COR-L47 (cell line): ENCODE data around the gene IL1RL2.

Experiments used
- DNase-seq: peaks from one replicate; lab custom pipeline; 2025; lab: John Stamatoyannopoulos, UW

Gene IL1RL2

DNA sequence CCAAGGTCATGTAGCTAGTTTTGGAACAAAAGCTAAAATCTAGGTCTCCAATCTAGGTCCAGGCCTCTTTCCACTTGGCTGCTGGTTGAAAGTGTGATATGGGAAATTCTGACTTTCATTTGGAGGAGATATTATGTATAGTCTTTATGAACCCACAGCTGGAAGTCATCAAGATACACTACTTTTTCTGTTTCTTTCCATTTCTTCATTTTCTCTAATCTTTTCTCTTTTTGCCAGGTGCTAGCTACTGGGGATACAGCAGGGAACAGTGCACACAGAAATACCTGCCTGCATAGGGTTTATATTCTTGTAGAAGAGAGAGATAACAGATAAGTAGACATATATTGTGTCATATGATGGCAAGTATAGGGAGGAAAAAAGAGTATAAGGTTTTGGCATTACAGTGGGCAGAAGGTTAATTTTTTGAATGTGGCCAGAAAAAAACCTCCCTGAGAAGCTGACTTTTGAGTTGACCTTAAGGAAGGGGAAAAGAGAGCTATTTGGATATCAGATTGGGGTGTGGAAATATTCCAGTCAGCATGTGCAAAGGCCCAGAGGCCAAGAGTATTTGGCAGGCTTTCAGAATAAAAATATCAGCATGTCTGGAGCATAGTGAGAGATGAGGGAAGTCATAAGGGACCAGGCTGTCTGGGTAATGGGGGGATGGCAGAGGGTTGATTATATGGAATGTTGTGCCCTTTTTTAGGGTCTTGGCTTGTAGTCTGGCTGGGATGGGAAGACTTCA is 28.6 kb upstream of the IL1RL2 start:
- DNase-seq: no peak

DNA sequence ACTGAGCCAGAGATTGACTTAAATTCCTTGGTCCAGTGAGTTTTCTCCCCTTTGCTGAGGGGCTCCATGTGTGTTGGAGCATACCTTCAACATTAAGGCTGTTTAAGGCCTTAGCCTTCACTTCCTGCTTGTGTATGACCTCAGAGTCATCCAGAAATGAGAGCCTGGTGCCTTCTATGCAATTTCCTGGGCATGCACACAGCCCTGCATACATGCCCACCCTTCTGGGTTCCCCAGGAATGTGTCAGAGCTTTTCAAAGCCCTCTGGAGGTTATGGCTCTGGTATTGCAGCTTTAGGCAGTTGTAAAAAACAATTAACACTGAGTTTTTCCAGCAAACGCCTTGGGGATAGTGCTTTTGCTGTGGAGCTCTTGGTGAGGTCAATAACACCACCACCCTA is 27.5 kb upstream of the IL1RL2 start:
- DNase-seq: no peak

DNA sequence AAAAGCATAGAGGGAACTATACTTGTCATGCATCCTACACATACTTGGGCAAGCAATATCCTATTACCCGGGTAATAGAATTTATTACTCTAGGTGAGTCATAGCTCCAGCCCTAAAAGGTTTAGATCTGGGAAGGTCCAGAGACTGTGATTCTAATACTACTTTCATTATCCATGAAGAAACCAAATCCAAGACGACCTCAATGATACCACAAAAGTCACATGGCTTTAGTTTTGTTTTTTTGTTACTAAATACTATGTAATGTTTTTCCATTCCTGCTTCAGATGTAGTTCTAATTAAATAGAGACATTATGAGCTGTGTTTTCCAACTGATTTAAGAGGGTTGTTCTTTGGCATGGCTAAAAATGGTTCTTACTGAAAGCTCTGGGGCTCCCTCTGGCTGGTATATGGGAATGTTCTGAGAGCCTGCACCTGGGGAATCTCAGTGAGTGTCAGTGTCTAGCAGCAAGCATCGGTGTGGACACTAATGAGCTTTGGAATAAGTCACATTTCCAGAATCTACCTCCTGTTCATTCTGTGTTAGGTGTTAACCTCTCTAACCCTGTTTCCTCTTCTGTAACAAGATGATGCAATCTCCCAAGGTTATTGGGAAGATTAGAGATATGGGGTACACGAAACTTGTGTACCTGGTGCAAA is 20.5 kb upstream of the IL1RL2 start:
- no peak for DNase-seq

DNA sequence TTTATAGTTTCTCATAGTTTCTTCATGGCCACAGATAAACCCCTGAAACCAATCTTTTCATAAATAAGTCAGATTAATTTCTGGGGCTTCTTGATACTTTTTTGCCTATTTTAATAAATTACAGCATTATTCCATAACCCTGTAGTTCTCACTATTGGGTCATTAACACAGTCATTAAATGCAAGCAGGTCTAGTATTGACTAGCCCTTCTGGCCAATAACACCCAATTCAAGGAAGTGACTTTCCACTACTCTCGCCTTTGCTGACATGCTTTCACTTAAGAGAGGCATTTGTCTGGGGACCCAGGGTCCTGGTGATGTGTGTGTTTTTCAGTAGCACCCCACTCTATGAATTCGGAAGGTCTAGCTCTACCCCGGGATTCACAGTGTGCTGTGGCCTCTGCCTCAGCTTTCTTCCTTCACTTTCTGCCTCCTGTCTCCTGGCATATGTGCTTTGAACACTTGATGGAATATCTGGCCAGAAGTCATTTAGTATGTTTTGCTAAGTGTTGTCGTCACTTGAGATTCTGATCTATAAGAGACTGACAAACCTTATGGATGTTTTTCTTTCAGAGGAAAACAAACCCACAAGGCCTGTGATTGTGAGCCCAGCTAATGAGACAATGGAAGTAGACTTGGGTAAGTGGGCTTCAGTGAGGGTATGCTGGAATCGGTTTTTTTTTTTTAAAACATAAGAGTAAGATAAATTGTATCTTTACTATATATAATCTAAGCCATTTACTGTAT is 18.6 kb upstream of the IL1RL2 start:
- no peak for DNase-seq

DNA sequence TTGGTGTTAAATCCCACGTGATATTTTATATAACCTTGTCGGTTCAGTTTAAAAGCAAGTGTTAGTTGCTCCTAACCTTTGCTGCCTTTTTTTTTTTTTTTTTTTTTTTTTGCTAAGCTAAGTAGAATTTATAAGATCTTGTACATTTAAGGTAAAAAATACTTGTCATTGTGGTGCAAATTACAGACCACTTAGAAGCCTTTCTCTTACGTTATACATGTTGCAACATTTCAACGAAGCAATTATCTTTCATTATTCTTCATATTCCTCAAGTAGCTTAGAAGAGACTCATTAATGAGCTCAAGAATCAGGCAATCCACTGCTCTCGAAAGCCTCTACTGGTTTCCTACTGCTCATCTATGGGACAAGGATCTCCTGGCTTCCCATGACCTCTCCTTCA is 14.9 kb upstream of the IL1RL2 start:
- DNase-seq: no peak

DNA sequence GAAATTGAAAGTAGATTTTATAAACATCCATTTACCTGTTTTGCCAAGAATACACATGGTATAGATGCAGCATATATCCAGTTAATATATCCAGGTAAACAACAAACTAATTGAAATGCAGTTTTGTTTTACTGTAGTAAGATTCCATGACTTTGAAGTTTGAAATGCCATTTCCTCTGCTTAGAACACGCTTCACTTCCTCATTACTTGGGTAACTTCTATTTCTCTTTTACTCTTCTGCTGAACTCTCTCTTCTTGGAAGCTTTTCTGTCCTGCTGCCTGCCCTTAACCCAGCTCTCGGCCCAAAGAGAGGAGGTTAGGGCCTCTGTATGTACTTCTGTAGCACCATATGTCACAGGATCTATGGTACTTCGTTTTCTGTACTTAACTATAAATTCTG is 14.1 kb upstream of the IL1RL2 start:
- no peak for DNase-seq

DNA sequence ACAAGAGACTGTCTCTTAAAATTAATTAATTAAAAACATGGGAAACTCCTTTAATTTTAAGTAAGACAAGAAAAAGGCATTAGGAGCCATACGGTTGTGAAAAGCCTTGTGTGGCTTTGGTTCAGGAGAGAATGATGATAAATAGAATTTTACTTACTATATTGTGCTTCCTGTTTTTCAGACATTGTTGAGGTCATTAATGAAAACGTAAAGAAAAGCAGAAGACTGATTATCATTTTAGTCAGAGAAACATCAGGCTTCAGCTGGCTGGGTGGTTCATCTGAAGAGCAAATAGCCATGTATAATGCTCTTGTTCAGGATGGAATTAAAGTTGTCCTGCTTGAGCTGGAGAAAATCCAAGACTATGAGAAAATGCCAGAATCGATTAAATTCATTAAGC is 10.7 kb upstream of the IL1RL2 start:
- DNase-seq: no peak

DNA sequence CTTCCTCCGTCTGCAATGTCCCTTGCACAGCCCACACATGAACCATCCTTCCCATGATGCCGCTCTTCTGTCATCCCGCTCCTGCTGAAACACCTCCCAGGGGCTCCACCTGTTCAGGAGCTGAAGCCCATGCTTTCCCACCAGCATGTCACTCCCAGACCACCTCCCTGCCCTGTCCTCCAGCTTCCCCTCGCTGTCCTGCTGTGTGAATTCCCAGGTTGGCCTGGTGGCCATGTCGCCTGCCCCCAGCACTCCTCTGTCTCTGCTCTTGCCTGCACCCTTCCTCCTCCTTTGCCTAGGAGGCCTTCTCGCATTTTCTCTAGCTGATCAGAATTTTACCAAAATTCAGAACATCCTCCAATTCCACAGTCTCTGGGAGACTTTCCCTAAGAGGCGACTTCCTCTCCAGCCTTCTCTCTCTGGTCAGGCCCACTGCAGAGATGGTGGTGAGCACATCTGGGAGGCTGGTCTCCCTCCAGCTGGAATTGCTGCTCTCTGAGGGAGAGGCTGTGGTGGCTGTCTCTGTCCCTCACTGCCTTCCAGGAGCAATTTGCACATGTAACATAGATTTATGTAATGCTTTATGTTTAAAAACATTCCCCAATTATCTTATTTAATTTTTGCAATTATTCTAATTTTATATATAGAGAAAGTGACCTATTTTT is 8.9 kb upstream of the IL1RL2 start:
- no peak for DNase-seq

DNA sequence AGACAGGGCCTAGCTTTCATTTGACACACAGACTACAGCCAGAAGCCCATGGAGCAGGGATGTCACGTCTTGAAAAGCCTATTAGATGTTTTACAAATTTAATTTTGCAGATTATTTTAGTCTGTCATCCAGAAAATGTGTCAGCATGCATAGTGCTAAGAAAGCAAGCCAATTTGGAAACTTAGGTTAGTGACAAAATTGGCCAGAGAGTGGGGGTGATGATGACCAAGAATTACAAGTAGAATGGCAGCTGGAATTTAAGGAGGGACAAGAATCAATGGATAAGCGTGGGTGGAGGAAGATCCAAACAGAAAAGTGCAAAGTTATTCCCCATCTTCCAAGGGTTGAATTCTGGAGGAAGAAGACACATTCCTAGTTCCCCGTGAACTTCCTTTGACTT is 7.8 kb upstream of the IL1RL2 start:
- DNase-seq: no peak

DNA sequence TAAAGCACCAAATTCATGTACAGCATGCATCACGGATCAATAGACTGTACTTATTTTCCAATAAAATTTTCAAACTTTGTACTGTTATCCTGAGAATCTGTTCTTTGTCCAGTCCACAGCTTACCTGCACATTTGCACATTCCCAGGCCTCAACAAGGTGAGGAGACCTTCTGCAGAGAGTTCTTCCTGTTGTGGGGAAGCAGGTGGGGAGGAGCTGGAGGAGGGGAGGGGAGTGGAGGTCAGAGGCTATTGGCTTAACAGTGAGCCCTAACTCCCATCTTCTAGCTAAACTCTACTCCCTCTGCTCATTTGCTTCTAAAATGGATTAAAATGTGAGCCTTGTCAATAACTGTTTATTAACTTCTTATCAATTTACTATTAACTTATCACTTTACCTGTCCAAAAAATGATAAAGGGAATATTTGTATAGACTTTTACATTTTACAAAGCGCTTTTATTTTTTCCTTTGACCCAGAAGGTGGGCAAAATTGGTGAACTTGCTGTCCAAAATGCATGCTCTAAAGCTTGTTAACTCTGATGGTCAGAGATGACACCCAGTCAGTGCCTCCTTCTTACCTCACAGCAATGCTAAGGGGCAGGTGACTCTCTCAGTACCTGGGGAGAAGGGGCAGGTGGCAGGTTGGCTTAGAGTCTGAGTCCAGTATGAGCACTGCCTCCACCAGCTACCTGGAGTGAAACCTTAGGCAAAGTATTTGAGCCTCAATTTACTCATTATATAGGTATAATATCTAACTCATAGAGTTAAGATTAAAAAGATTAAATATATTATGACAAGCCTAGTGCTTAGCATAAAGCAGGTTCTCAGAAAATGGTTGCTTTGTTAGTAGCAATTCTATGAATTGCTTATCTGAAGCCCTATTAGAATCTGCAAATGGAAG is 6.8 kb upstream of the IL1RL2 start:
- DNase-seq: no peak

DNA sequence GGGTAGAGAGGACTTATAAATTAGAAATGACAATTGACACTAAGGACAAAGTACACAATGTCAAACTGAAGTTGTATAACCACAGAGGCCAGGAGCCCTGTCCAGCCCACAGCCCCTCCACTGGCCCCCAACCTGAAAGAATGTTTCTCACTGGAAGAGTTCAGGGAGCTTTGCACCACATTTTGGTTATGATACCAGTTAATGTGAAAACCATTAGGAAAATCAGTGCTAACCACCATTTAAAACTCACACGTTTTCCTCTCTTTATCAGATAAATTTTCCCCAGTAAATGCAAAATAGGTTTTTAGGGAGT is 6.2 kb upstream of the IL1RL2 start:
- no peak for DNase-seq

DNA sequence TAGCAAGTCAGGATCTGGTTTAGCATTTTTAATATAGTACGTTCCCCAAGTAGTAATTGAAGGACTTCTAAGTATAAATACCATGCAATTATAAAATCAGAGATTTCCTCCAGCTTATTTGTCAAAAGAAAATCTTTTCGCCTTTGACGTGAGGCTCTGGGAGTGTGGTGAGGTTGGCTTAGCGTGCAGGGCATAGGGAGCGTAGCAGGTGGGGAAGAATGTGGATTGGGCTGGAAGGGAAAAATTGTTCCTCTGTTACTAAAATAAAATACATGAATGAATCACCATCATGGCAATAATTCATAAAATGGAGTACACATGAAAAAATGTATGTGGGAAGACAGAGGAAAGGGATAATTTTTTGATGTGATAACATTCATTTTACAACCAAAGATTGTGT is 5.4 kb upstream of the IL1RL2 start:
- no peak for DNase-seq

DNA sequence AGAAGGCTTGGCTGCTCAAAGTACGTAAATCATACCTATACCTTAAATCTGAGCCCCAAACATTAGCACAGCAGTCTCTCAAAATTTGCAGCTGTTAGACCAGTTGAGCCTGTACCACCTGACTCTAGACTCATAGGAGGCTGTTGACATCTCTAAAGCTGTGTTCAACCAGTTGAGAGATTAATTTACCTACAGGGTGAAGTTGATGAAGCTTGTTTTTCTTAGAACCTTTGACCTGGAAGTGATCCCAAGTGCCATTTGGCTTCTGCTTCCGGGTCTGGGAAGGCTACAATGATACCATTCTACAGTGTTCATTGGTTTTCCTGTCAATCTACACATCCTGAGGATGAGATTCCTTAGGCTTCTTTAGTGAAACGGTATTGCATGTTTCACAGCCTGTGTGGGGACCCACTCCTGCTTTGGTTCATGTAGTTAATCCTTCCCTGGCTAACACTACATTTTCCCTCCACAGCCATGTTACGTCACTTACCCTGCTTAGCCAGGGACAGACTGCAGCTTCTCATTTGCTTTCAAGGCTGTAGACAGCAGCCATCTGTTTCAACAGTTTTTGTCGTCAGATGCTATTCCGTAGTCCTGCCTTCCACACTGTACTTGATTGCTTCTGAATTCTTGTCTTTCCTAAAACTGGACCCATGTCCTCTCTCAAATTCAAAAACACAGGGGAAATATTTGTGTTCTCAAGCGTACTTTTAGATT is 4.7 kb upstream of the IL1RL2 start:
- no peak for DNase-seq

DNA sequence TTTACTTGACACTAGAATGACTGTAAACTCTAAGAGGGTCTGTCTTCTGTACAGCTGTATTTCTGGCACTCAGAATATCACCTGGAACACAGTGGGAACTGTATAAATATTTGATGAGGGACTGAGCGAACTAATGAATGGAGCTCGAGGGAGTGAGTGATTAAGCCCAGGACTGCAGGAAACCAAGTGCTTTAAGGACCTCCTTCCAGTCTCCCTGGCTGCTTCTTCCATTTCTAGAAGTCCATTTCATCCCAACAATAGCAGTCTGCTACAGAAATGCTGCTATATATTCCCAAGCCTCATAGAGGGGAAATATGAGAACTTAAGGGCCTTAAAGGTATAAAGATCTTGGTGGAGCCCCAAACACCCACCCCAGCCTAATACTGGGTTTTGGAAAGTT is 2.8 kb upstream of the IL1RL2 start:
- no peak for DNase-seq

DNA sequence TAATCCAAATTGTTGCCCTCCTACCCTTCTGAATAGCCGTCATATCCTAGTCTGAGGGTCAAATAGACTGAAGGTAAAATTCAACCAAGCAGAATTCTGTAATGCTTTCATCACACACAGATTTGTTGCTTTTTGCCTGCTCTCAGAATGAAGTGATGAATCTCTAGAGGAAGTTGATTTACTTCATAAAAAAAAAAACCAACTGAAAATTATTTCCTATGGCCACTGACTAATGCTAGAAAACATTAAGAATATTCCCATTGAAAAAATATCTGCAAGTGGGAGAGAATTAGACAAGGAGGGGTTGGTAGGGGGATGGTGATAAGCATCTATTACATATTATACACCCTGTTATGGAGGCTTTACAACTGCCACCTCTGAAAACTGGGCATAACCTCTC is 2.3 kb upstream of the IL1RL2 start:
- no peak for DNase-seq

DNA sequence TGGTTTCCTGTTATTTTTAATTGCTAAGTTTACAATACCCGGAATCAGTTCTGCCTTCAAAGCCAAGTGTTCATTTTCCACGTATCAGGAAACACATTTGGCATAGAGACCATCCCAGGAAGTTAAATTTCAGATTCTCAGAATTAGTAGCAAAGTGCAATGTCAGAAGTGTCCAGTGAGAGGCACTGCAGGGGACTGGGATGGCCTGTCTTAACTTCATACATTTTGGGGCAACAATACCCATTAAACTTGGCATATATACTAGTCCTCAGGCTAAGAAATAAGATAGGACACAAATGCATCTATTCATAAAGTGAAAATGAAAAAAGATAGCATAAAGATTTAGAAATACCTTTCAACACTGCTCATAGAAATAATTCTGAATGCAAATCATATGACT is 1.5 kb upstream of the IL1RL2 start:
- DNase-seq: no peak

DNA sequence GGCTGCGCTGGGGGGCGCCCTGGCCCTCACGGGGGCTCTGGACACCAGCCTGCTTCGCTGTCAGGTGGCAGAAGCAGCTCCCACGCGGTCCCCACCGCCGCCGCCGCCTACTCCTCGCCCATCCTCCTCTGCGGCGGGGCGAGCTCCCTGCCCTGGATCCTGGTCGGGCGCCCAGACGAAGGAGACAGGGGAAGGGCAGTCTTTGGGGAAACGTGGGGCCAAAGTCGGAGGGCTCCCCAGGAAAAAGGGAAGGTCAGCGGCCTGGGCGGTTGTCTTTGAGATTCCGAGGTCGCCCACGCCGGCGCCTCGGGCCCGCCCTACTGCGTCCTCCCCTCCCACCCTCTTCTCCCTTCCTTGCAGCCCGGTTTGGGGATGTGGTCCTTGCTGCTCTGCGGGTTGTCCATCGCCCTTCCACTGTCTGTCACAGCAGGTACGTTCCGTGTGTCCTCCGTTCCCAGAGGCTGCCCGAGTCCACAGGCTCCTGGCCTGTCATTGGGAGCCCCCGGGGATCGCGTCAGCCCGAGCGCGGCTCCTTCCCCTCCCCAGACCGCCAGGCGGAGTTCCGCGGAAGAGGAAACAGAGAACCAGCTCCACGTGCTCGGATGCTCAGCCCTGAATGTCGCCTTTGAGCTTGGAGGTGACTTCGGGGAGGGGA is 800 bp downstream of the IL1RL2 start:
- no peak for DNase-seq

DNA sequence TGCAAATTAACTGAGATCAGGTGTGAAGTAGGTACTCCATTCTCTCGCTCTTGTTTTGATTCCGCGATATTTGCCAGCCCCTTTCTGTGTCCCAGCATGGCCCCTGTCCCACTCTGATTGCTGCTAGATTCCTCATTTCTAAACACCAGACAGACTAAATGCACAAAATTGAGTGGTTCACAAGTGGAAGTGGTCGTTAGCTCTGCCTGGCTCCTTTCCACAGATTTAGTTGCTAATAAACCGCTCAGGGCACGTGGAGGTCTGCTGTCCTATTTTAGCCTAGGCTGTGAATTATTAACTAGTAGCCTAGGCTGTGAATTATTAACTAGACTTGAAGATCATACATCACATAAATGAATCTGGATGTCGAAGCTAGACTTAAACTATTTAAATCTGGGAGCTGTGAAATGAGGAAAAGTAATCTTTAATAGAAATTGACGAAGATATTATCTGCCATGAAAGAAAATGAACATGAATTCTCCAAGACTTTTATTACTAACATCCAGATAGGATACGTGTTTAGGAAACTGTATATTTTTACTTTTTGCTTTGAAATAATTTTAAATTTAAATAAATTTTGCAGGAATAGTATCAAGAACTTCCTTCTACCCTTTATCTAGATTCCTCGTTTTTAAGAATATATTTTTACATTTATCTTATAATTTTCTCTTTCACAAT is 3.7 kb downstream of the IL1RL2 start:
- DNase-seq: no peak

DNA sequence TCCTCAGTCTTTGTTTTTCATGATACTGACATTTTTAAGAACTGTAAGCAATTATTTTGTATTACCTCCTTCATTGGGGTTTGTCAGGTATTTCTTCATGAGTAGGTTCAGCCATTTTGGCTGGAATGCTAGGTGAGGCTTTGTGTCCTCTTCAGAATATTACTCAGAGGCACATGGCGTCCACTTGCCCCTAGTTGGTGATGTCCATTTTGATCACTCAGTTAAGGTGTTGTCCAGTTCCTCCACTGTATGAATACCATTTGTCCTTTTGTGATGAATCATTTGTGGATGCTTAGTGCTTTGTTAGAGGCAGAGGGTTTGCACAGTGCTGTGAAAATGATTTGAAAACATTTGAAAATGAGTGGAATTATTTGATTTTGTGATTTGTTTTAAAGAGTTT is 4.7 kb downstream of the IL1RL2 start:
- no peak for DNase-seq

DNA sequence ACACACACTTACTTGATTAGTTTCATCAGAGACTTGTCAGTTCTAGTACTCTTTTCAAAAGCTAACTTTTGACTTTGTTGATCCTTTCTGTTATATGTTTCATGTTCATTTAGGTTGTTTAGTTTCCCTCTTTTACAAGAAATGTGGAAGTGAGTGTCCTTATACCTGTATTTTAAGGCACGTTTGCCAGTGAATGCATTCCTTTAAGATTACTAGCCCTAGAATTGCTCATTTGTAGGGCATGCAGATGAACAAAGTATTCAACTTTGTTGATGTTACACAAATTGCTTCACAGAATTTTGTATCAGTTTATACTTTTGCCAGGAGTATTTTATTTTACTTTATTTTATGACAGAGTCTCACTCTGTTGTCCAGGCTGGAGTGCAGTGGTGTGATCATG is 6.3 kb downstream of the IL1RL2 start:
- no peak for DNase-seq
